Central memory CD8-positive, alpha-beta T cell (primary cell): ENCODE data around the gene UBN1.

ENCODE experiments used
- ATAC-seq: fragments of 150-1000 bp; cut with Tn5 transposase; replicated peaks from 2 replicates; pipeline ENCODE4 v1.10.0; 2022; ENCODE audit warnings: mild to moderate bottlenecking, moderate FRiP score, moderate number of reproducible peaks; ENCODE audit not compliant: poor library complexity, severe bottlenecking; ENCODE audit errors: extremely low read depth
- DNase-seq, 2 donors: peaks; one replicate each; pipeline ENCODE4 v3.0.0; 2021; ENCODE audit warnings: low spot score in 2 of 2
- H3K27ac Mint-ChIP-seq: one replicate; pipeline ENCODE4 v1.8.0; 2022; ENCODE audit warnings: low read depth, mild to moderate bottlenecking, moderate library complexity, mixed read lengths
- H3K27me3 Mint-ChIP-seq: one replicate; pipeline ENCODE4 v1.8.0; 2022; ENCODE audit warnings: mixed read lengths
- H3K36me3 Mint-ChIP-seq: one replicate; pipeline ENCODE4 v1.8.0; 2022; ENCODE audit warnings: mild to moderate bottlenecking, moderate library complexity, mixed read lengths; ENCODE audit not compliant: insufficient read depth
- H3K4me1 Mint-ChIP-seq: one replicate; pipeline ENCODE4 v1.8.0; 2022; ENCODE audit warnings: mixed read lengths
- H3K4me3 Mint-ChIP-seq: one replicate; pipeline ENCODE4 v1.8.0; 2022; ENCODE audit warnings: mild to moderate bottlenecking, moderate library complexity, mixed read lengths
- H3K9me3 Mint-ChIP-seq: one replicate; pipeline ENCODE4 v1.8.0; 2022; ENCODE audit warnings: mixed read lengths

Gene UBN1

DNA sequence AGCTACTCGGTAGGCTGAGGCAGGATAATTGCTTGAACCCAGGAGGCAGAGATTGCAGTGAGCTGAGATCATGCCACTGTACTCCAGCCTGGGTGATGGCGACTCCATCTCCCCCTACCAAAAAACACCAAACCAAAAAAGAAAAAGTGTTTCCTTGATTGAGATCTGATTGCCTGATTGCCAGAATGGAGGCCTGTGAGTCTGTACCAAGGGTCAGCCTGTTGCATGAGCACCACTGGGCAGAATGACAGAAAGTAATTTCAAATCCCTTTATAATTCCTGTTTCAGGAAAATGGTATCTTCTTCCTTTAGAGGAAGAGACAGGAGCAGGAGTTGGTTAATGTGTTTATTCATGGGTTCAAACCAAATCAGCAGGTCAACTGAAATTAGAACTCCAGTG lies 8.5 kb downstream of the UBN1 start:
- Mint-ChIP-seq H3K4me3 (no peak overlapping the region), H3K4me1 (peaks cover 22% of the 10 kb centered on the region), H3K9me3 (no peaks in the 10 kb centered on the region), H3K27ac (no peak overlapping the region), H3K36me3 (peaks cover 57% of the 10 kb centered on the region), H3K27me3 (no peaks in the 10 kb centered on the region)
- DNase-seq (no peak), ATAC-seq (no peak)

DNA sequence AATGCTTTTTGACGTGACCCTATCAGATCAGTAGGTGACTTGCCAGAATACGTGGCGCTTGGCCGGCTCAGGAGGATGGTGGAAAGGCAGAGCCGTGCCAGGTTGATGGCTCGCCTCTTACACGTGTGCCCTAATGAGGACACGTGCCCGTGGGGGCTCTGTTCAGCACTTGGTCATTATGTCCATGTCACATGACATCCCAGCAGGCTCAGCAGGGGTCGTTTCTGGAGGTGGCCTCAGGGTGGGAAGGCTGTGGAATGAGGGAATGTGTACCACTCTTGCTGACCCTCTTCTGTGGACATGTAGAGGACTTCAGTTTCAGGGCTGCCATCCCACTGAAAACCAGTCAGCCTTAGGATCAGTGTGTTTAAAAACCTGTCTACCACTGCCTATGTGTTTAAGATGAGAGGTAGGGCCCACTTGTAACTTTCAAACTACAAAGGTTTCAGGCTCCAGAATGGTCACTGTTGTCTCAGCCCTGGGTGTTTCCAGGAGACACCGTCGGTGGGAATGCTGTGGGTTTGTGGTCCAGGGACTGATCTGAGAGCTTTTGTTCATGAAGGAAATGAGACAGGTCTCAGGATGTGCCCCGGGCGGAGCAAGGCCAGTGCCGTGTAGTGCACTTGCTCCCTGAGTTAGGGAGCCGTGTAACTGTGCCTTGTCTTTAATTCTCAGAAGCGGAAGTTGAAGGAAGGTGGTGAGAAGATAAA lies 12.1 kb downstream of the UBN1 start:
- no peaks in the 10 kb centered on the region for H3K27me3 Mint-ChIP-seq
- no peaks in the 10 kb centered on the region for H3K9me3 Mint-ChIP-seq
- H3K27ac Mint-ChIP-seq = no peak overlapping the region
- no peak for ATAC-seq
- peak overlapping the region; percentile 16 for H3K4me3 Mint-ChIP-seq
- peaks cover 59% of the 10 kb centered on the region for H3K36me3 Mint-ChIP-seq
- H3K4me1 Mint-ChIP-seq = peaks cover 12% of the 10 kb centered on the region
- no peak for DNase-seq

DNA sequence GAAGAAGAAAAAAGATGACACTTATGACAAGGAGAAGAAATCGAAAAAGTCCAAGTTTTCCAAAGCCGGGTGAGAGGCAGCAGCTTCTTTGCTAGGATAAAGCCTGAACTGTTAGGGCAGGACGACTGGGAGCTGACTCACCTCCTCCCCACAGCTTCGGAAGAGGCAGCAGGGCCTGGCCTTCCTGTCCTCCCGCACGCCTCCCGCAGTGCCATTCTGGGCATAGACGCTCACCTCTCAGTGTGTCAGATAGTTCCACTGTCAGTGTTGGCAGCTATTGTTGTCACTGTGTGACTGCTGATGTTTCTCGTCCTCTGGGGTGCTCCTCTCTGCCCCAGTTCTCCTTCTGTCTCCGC lies 12.6 kb downstream of the UBN1 start:
- Mint-ChIP-seq H3K9me3 (no peaks in the 10 kb centered on the region), H3K4me1 (peaks cover 12% of the 10 kb centered on the region), H3K27me3 (no peaks in the 10 kb centered on the region), H3K4me3 (no peak overlapping the region), H3K36me3 (peaks cover 59% of the 10 kb centered on the region), H3K27ac (peak overlapping the region; percentile 13)
- no peak for ATAC-seq
- no peak for DNase-seq

DNA sequence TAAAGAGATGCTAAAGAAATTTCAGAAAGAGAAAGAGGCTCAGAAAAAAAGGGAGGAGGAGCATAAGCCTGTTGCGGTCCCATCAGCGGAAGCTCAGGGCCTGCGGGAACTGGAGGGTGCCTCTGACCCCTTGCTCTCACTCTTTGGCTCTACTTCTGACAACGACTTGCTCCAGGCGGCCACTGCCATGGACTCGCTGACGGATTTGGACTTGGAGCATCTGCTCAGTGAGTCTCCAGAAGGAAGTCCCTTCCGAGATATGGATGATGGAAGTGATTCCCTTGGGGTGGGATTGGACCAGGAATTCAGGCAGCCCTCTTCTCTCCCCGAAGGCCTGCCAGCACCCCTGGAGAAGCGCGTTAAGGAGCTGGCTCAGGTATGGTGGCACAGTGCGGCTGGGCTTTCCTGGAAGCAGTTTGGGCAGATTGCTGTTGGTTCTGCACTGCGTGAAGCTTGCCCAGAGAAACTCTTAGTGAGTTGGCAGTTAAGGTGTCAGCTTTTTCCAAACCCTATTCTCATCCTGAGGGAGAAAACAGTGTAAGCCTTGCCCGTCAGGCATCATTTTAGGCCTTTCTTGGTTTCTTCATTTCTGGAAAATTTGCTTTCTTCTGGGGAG lies 13.6 kb downstream of the UBN1 start:
- ATAC-seq (no peak), DNase-seq (no peak)
- Mint-ChIP-seq H3K9me3 (no peaks in the 10 kb centered on the region), H3K27me3 (no peaks in the 10 kb centered on the region), H3K4me1 (peaks cover 17% of the 10 kb centered on the region), H3K27ac (peak overlapping the region; percentile 13), H3K36me3 (peaks cover 54% of the 10 kb centered on the region), H3K4me3 (no peak overlapping the region)

DNA sequence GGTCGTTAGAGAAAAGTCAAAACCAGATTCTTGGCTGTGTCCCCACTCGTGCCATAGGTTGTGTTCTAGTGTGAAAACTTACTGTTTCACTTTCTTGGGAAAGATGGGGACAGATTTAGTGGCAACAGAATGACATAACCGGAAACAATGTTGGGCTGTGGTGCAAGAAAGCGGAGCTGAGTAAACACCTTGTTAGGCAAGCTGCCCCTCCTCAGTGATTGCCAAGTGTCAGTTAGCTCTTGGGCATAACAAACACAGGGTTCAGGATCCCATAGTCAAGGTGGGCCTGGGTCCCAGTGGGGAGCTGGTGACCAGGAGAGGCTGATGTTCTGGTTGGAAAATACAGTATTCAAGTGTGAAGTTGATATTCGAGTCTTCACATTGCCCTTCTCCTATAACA lies 15.4 kb downstream of the UBN1 start:
- ATAC-seq (no peak), DNase-seq (no peak)
- Mint-ChIP-seq H3K27me3 (no peaks in the 10 kb centered on the region), H3K36me3 (peaks cover 45% of the 10 kb centered on the region), H3K9me3 (no peaks in the 10 kb centered on the region), H3K4me1 (peaks cover 28% of the 10 kb centered on the region), H3K27ac (no peak overlapping the region), H3K4me3 (no peak overlapping the region)

DNA sequence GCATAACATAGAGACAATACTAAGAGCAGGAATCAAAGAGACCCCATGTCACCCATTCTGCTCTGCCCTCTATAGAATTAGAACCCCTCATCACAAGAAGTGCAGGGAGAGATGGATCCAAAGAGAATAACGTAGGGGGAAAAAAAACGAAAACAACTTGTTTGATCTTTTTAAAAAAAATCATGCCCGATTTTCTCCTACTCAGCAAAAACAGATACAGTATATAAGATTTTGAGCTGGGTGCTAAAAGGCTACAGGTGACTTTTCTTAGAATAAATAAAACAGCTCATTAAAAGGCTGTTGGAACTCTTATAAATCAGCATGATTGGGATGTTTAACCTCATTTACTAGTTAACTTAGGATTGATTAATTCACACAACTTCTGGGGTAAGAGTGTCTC lies 17.4 kb downstream of the UBN1 start:
- Mint-ChIP-seq H3K27ac (peak overlapping the region; percentile 23), H3K4me3 (no peak overlapping the region), H3K4me1 (peaks cover 45% of the 10 kb centered on the region), H3K27me3 (no peaks in the 10 kb centered on the region), H3K36me3 (peaks cover 35% of the 10 kb centered on the region), H3K9me3 (no peaks in the 10 kb centered on the region)
- DNase-seq (no peak), ATAC-seq (no peak)

DNA sequence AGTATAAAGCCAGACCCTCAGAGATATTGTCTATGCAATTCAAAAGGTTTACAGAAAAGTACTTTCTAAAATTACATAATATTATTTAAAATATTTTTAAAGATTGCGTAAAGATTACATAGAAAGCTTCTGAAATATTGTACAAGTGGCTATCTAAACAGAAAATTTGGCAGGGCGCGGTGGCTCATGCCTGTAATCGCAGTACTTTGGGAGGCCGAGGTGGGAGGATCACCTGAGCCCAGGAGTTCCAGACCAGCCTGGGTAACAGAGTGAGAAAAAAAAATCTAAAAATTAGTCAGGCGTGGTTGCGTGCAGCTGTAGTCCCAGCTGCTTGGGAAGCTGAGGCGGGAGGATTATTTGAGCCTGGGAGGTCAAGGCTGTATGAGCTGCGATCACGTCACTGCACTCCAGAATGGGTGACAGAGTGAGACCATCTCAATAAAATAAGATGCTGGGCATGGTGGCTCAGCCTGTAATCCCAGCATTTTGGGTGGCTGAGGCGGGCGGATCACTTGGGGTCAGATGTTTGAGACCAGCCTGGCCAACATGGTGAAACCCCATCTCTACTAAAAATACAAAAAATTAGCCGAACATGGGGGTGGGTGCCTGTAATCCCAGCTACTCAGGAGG lies 18.1 kb downstream of the UBN1 start:
- no peaks in the 10 kb centered on the region for H3K9me3 Mint-ChIP-seq

DNA sequence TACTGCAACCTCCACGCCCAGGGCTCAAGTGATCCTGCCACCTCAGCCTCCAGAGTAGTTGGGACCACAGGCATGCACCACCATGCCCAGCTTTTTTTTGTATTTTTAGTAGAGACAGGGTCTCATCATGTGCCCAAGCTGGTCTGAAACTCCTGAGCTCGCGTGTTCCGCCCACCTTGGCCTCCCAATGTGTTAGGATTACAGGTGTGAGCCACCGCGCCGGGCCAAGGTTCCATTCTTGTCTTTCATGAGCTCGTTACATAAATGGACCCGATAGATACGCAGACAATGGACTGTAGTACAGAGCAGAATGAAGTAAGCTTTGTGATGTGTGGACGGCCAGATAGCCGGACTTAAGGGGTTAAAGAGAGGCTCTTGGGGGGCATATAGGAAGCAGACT lies 19.3 kb downstream of the UBN1 start:
- Mint-ChIP-seq H3K27ac (no peak overlapping the region), H3K4me3 (no peak overlapping the region), H3K27me3 (no peaks in the 10 kb centered on the region), H3K36me3 (peaks cover 37% of the 10 kb centered on the region), H3K4me1 (peaks cover 40% of the 10 kb centered on the region), H3K9me3 (no peaks in the 10 kb centered on the region)
- DNase-seq (no peak), ATAC-seq (no peak)

More for the DNA sequence above, 18.1 kb downstream of the UBN1 start:
- peaks cover 43% of the 10 kb centered on the region for H3K4me1 Mint-ChIP-seq
- no peak overlapping the region for H3K27ac Mint-ChIP-seq
- DNase-seq = no peak
- H3K36me3 Mint-ChIP-seq = peaks cover 37% of the 10 kb centered on the region
- no peak overlapping the region for H3K4me3 Mint-ChIP-seq
- ATAC-seq = no peak
- H3K27me3 Mint-ChIP-seq = no peaks in the 10 kb centered on the region

DNA sequence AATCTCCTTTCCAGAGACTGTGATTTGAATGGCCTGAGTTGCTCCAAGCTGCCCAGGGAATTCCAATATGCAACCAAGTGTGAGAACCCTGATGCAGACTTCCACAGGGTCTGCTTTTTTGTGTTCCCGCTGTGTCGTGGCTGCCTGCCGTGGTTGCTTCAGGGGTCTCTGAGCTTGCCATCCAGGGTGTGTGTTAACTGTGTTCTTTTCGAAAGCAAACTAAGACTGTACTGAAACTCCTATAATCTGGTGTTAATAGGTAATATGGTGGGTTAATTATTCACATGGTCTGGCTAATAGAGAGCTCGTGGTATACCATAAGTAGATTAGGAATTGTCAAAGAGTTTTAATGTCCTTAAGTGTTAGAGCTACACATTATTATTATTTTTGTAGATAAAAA lies 20.7 kb downstream of the UBN1 start:
- Mint-ChIP-seq H3K36me3 (peaks cover 43% of the 10 kb centered on the region), H3K4me3 (no peak overlapping the region), H3K27ac (no peak overlapping the region), H3K27me3 (no peaks in the 10 kb centered on the region), H3K9me3 (no peaks in the 10 kb centered on the region), H3K4me1 (peaks cover 33% of the 10 kb centered on the region)
- DNase-seq (no peak), ATAC-seq (no peak)

DNA sequence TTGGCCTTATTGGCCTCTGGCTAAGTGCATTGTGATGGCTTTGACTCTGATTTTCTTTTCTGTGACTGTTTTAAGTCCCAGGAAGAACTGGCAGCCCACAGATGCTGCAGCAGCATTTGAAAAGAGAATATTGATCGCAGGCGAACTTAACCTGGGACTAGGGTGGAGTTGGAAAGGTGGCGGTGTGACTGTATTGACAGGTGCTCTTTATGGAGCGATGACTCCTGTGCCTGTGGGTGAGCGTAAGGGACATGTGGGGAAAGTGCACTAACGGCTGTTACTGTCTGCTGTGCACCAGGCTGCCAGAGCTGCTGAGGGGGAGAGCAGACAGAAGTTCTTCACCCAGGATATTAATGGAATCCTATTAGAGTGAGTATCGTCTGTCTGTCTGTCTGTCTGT lies 21.3 kb downstream of the UBN1 start:
- DNase-seq = no peak

DNA sequence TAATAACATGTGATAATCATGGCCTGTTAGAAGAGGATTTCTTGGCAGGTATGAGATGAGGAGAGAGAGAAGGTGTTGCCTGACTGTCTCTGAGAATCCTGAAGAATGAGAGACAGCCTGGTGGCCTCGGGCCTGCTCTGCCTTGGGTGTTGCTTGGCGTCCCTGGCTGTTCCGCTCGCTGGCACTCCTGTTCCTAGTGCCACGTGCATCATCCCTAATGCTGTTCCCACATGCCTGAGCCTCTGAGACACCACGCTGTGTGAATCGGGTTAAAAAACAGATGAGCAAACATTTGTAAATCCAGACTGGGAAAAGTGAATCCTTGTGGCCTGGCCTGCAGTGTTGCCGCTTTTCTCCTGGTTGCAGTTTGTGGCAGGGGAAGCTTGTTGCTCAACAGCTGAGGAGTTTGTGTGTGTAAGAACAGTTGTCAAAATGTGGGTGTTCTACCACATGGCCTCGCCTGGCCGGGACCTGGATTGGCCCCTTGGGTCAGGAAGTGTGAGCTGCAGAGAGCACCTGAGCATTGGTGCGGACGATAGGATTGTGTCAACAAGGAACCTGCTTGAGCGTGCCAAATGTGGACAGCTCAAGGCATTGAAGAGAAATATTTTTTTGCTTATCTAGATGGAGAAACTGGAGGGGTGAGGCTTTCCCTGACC lies 22.0 kb downstream of the UBN1 start:
- no peak overlapping the region for H3K4me3 Mint-ChIP-seq
- no peak for ATAC-seq
- peak overlapping the region; percentile 26 for H3K27ac Mint-ChIP-seq
- no peaks in the 10 kb centered on the region for H3K27me3 Mint-ChIP-seq
- H3K9me3 Mint-ChIP-seq = no peaks in the 10 kb centered on the region
- peaks cover 33% of the 10 kb centered on the region for H3K4me1 Mint-ChIP-seq
- peaks cover 45% of the 10 kb centered on the region for H3K36me3 Mint-ChIP-seq
- no peak for DNase-seq

More for the DNA sequence above, 21.3 kb downstream of the UBN1 start:
- no peak for ATAC-seq
- no peak overlapping the region for H3K27ac Mint-ChIP-seq
- no peaks in the 10 kb centered on the region for H3K27me3 Mint-ChIP-seq
- no peak overlapping the region for H3K4me3 Mint-ChIP-seq
- H3K9me3 Mint-ChIP-seq = no peaks in the 10 kb centered on the region
- H3K4me1 Mint-ChIP-seq = peaks cover 33% of the 10 kb centered on the region
- peaks cover 47% of the 10 kb centered on the region for H3K36me3 Mint-ChIP-seq

DNA sequence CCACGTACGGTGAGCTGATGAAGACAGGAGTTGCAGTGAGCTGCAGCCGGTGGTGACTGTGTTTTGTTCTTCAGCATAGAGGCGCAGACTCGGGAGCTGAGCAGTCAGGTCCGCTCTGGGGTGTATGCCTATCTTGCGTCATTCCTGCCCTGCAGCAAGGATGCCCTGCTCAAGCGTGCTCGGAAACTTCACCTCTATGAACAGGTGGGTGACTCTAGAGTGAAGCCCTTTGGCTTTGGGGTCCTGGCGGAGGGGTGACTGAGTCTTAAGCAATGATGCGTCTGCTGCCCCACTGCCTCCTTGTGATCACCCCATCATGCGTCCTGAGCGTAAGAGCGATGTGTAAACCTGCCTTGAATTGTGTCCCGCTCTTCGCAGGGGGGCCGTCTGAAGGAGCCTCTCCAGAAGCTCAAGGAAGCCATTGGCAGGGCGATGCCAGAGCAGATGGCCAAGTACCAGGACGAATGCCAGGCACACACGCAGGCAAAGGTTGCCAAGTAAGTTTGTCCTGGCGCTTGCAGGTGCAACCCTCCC lies 22.9 kb downstream of the UBN1 start:
- H3K36me3 Mint-ChIP-seq = peaks cover 46% of the 10 kb centered on the region

More for the DNA sequence above, 22.9 kb downstream of the UBN1 start:
- Mint-ChIP-seq H3K4me3 (no peak overlapping the region), H3K4me1 (peaks cover 32% of the 10 kb centered on the region), H3K9me3 (no peaks in the 10 kb centered on the region), H3K27ac (no peak overlapping the region), H3K27me3 (no peaks in the 10 kb centered on the region)
- ATAC-seq (no peak), DNase-seq (no peak)
